Activated CD8-positive, alpha-beta memory T cell treated with anti-CD3 and anti-CD28 coated beads for 48 hours (primary cell): ENCODE measurements around the gene PIGM.

Experiments used
- DNase-seq, 3 experiments: peaks; one replicate each; pipeline ENCODE4 v3.0.0-alpha.2; 2020; ENCODE audit warnings: low read depth in 2 of 3, low spot score in 2 of 3

Gene PIGM

DNA sequence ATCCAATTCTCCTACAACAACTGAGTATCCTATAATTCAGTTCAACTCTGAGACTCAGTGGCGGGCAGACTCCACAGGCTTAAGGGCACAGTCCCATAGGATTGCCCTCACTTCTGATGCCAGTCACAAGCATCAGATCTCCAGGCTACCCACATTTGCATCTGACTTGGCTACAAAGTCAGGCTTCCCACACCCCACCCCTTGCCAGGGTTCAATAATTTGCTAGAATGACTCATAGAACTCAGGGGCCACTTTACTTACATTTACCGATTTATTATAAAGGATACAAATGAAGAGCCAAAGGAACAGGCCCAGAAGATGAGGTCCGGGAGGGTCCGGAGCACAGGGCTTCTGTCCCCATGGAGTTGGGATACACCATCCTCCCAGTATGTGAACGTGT is 41.8 kb downstream of the PIGM start:
- no peak for DNase-seq

DNA sequence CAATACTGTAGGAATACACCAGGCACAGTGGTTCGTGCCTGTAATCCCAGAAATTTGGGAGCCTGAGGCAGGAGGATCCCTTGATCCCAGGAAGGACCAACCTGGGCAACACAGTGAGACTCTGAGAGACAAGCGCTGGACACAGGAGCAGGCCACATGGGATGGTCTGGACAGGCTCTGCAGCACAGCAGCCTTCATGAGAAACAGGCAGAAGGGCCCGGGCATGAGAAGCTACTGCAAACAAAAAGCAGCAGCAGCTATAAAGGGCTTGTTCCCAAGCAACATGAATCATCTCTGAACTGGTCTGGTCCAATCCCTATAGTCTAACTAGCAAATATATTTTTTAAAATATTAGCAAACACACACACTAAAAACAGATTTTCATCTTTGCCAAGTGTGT is 42.2 kb downstream of the PIGM start:
- no peak for DNase-seq

DNA sequence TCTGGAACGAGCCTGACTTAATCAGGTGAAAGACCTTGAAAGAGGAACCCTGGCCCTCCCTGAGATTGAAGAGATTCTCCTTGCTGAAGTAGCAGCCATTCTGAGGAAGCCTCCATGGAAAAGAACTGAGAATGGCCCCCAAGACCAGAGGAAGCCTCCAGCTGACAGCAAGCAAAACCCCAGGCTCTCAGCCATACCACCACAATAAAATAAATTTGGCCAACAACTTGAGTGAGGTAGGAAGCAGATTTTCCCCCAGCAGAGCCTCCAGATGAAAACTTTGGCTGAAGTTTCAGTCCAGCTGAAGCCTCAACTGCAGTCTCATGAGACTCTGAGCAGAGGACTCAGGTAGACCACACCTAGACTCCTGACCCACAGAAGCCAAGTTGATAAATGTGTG is 43.8 kb downstream of the PIGM start:
- DNase-seq: no peak

DNA sequence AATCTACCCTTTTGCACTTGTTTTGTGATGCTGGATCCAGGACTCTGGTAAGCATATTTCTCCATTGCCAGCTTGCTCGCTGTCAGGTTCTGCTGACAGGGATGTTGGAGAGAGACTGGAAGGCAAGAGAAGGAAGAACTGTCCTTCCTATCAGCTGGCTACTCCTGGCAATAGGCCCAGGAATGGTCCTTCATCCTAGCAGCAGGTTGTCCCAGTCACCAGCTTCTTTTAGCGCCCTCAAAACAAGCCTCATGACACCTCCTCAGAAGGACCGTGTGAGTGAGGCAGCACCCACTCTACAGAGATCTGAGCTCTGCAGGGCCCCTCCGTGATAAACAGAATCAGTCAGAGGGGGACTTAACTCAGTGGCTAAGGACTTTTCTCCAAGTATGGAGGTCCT is 44.6 kb downstream of the PIGM start:
- DNase-seq: no peak

DNA sequence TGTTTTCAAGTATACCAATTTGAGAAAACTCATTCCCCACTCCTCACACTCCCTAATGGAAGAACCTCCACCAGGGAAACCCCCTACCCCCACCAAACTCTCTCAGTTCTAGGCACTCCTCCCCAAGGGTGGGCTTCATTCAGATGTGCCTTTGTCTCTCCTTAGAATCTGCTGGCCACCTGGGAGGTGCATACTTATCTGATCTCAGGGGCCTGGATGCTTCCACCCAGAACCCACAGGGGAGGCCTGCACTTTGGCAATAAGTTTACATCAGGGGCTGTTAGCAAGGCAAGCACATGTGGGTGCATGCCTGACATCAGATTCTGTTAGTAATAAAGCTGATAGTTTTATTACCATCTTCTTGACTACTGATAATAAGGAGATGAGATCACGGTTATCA is 45.3 kb downstream of the PIGM start:
- DNase-seq: no peak

DNA sequence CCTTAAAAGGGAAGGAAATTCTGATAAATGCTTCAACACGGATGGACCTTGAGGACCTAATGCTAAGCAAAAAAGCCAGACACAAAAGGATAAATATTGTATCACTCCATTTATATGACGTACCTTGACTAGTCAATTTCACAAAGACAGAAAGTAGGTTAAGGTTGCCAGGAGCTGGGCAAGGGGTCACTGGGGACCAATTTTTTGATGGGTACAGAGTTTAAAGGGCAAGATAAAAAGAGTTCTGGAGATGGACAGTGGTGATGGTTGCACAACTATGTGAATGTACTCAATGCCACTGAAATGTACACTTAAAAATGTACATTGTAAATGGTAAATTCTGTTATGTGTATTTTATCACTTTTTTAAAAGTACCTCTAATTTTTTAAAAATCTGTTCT is 45.7 kb downstream of the PIGM start:
- DNase-seq: no peak

DNA sequence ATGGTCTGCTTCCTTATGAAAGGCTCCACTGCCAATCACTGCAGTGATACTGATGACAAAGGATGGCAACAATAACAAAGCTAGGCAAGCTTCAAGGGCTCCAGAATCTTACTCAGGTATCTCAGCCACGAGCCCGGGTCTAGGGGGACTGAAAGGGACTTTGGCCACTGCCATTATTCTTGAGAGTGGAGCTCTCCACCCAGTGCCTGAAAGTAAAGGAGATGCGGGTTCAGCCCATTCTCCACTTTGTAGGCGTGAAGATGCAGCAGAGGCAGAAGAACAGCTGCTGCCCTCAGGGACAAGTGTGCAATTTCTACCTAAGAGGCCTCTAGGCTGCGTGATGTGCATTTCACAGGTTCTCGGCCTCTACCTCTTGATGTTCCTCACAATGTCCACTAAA is 46.3 kb downstream of the PIGM start:
- no peak for DNase-seq

DNA sequence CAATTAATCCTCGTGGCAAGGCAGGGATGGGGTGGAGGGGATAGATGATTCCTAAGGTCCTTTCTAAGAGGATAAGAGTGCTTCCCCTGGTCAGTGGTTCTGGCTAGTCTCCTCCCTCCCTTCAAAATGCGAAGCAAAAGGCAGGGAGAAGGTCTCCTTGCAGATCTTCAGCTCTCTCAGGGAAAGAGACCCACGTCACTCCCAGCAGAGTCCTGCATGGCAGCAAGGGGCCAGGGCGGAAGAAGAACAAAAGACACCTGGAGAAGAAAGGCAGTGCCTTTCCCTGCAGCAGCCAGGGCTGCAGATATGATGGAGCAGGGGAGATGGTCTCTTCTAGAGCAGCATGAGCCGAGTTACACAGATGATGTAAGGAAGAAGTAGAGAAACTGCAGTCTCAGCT is 48.1 kb downstream of the PIGM start:
- no peak for DNase-seq

DNA sequence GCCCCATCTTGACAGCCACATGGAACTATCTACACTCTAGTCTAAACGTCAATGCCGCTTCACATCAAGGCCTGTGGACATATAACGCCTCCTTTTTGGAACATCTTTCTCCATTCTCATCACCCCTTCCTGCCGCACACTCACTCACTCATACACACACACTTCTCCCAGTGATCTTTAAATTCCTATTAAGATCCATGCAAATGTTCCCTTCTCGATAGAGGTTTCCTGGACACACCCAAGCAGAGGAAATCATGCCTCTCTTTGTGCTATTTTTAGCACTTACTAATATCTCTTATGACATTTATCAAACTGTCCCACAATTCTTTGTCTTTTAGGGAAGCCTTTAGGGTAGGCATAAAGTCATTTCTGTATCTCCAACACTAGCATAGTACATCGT is 49.5 kb downstream of the PIGM start:
- no peak for DNase-seq

DNA sequence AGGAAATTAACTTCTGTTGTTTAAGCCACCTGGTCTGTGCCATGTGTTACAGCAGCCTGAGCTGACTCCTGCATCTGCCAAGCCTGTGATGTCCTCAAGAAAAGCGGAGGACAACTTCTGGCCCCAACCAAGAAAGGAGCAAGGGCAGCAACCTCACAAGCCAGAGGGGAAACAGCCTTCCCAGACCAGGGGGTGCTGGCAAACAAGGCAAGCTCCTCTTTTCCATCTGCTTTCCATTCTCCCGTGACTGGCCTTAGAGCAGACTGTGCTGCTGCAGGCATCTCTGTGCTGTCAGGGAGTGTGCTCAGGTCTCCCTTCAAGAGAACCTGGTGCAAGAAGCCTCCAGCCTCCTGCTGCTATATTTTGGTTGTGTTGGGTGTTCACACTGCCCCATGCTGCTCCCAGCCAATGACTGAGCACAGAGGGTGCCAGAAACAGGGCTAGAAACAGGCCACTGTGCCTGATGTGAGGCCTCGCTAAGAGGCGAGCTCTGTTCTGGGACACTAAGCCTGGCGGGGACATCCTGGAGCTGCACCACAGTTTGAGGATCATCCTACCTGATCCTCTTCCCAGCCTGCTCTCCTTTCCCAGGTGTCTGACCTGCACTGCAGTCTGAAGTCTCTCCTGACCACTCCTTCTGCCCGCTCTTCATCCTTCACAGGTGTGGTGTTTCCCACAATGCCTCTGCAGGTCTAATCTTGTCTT is 50.3 kb downstream of the PIGM start:
- no peak for DNase-seq

DNA sequence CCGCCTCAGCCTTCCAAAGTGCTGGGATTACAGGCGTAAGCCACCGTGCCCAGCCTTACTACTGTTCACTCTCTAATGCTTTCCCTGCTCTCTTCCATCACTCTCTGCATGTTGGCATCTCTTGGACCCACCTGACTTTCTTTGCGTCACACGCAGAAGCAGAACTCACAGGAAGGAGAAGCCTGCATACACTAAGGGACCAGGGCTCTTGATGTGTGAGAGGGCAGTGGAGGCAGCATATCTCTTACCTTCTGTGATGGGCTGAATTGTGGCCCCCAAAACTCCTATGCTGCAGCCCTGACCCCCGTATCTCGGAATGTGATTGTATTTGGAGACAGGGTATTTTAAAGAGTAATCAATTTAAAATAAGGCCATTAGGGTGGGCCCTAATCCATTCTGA is 51.0 kb downstream of the PIGM start:
- DNase-seq: no peak

DNA sequence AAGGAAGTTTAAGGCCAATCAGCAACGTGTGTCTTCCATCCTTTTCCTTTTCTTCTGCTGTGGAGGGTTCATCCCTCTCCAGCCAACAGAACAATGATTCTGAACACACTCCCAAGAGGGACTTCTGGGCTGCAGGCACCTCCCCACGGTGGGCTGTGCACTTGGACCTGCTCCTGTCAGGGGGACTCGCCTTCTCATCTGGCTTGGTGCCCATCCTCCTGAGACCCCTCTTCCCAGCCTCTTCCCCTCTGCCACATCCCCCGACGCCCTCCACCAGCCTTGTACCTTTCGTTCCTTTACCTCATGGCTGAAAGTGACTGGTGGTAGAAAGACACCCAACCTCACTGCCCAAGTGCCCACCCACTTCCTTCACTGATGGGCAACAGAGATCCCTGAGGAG is 51.7 kb downstream of the PIGM start:
- no peak for DNase-seq

DNA sequence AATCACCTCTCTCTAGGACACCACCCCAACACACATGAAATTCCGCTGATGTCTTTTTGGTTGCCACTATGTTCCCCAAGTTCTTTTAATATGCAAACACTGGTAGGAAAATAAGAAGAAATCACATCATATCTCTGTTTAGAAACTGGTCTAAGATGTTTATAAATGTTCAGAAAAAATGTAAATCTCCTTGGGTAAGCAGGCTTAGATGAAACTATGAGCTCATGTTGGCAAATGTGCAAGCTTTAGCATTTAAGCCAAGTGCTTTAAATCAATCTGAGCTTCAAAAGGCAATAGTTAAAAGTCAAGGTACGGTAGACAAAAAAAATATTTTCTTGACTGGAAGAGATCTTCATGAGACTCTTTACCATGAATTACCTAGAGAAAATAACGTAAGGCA is 52.5 kb downstream of the PIGM start:
- no peak for DNase-seq

DNA sequence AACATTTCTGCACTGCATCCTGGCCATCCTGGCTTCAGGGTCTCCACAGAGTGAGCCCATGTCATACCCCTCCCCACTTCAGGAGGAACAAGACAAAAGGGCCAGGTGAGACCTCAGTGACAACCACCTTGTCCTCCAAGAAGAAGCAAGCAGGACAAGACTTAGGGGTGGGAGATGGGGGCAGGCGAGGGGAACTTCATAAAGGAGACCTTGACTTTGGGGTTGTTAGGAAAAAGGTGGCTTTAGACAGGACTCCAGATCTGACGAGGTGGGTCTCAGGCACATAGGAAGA is 53.7 kb downstream of the PIGM start:
- no peak for DNase-seq

DNA sequence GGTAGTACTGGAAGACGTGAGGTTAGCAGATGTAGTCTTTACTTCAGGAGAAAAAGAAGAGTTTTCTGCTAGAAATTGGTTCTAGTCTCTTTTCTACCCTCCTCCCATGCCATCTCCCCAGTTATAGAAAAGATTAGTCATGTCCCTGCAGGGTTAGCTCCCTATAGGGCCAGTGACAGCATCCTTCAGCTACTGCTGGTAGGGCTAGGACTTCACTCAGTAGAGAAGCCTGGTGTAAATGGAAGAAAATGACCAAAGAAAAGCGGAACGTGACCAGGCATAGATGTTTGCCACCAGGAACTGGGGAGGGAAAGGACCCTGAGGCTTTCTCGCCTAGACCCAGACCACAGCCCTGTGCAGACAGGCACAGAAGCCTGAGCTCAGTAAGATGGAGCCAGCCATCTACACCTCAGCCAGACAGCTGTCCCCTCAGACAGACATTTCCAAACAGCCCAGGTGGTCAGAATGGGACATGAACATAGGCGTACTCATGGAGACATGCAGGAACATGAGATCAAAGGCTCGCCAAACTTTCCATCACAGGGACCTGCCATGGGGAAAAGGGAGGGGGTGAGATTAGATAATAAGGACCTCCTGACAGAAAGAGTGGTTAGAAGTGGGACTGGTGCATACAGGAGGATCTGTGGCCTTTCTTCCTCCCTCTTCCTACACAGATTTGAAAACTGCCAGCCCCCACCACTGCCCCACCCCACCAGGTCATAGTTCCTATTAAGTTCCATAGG is 54.3 kb downstream of the PIGM start:
- DNase-seq: no peak
